ENCODE data around the gene PHTF2. TPM values are rescaled to one million over a fixed set of nuclear protein-coding genes. Genes with fewer than 3 reads are reported as not detected.
"Not testable (repeated sequence)": the region's sequence is repeated elsewhere in the genome, so short reads cannot be mapped to it uniquely, and the experiment has no call there.

The PHTF2 gene
- polyA plus RNA-seq, 1 experiment, result 60.1 TPM

DNA sequence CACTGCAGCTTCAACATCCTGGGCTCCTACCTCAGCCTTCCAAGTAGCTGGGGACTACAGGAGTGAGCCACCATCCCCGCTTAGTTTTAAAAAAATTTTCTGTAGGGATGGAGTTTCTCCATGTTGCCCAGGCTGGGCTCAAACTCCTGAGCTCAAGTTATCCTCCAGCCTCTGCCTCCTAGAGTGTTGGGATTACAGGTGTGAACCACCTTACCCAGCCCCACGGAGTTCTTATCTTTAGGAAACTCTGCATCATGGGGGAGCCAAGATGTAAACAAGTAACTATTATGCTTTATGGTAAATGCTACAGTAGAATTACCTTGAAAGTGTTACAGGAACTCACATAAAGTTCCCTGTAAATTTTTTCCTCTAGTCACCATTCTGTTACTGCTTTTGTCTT is 65.3 kb downstream of the PHTF2 start:
- no peak for TF ChIP-seq CTCF (IDR thresholded peaks at IDR 0.05; ENCODE audit: low read depth, low read length)
- H3K9me3 ChIP-seq (ENCODE audit: control insufficient read depth, insufficient read depth, low read length), result no peaks in the 10 kb centered on the region
- ChIA-PET POLR2A (no interaction called here), CTCF (no interaction called here)
- no peaks in the 10 kb centered on the region for H3K27me3 ChIP-seq (ENCODE audit: control insufficient read depth, insufficient read depth, low read length)
- no peak overlapping the region for H3K4me3 ChIP-seq (ENCODE audit: low read depth, low read length)
- H3K27ac ChIP-seq (ENCODE audit: low read depth, low read length), result no peak overlapping the region
- no peak for DNase-seq (ENCODE audit: low read depth, low spot score)

- DNase-seq (ENCODE audit: low read depth, low spot score), result no peak
- Histone ChIP-seq H3K27ac (ENCODE audit: low read depth, low read length) (peak overlapping the region; percentile 54), H3K27me3 (ENCODE audit: control insufficient read depth, insufficient read depth, low read length) (no peaks in the 10 kb centered on the region), H3K9me3 (ENCODE audit: control insufficient read depth, insufficient read depth, low read length) (no peaks in the 10 kb centered on the region), H3K4me3 (ENCODE audit: low read depth, low read length) (no peak overlapping the region)
- TF ChIP-seq CTCF (IDR thresholded peaks at IDR 0.05; ENCODE audit: low read depth, low read length), result no peak
- ChIA-PET CTCF (interaction anchor here (0.5 kb wide), 1 partner anchor 214 kb away, joined by 9 read pairs; no protein-coding TSS in a partner anchor), POLR2A (interaction anchor here (0.8 to 2.0 kb wide), 3 partner anchors 68 to 330 kb away, joined by 3 to 9 read pairs (median 4); partner anchors contain the start of genes PHTF2 and TMEM60)
Measured at GRCh38 chr7:77866370-77866769, 67.8 kb downstream of the PHTF2 start.

- peak overlapping the region; percentile 66 for H3K27ac ChIP-seq (ENCODE audit: low read depth, low read length)
- ChIA-PET POLR2A (interaction anchor here (0.8 to 2.0 kb wide), 3 partner anchors 68 to 331 kb away, joined by 3 to 9 read pairs (median 4); partner anchors contain the start of genes PHTF2 and TMEM60), CTCF (interaction anchor here (0.5 to 0.6 kb wide), 2 partner anchors 107 to 214 kb away, joined by 3 to 9 read pairs; no protein-coding TSS in a partner anchor)
- TF ChIP-seq CTCF (IDR thresholded peaks at IDR 0.05; ENCODE audit: low read depth, low read length), result no peak
- peak; percentile 41 for DNase-seq (ENCODE audit: low read depth, low spot score)
- no peaks in the 10 kb centered on the region for H3K27me3 ChIP-seq (ENCODE audit: control insufficient read depth, insufficient read depth, low read length)
- no peak overlapping the region for H3K4me3 ChIP-seq (ENCODE audit: low read depth, low read length)
- H3K9me3 ChIP-seq (ENCODE audit: control insufficient read depth, insufficient read depth, low read length), result no peaks in the 10 kb centered on the region
Measured at GRCh38 chr7:77866786-77867536, 68.4 kb downstream of the PHTF2 start.

- Histone ChIP-seq H3K27me3 (ENCODE audit: control insufficient read depth, insufficient read depth, low read length) (no peaks in the 10 kb centered on the region), H3K4me3 (ENCODE audit: low read depth, low read length) (no peak overlapping the region), H3K27ac (ENCODE audit: low read depth, low read length) (no peak overlapping the region), H3K9me3 (ENCODE audit: control insufficient read depth, insufficient read depth, low read length) (no peaks in the 10 kb centered on the region; the same call in 1 of the 2 replicates)
- POLR2A ChIA-PET, result interaction anchor here (2.0 kb wide), 1 partner anchor 69 kb away, joined by 9 read pairs; the partner anchor contains the start of genes PHTF2 and TMEM60
- no peak for DNase-seq (ENCODE audit: low read depth, low spot score)
- no peak for TF ChIP-seq CTCF (IDR thresholded peaks at IDR 0.05; ENCODE audit: low read depth, low read length)
- CTCF ChIA-PET, result no interaction called here
Measured at GRCh38 chr7:77867537-77867865, 68.9 kb downstream of the PHTF2 start.

- H3K27ac ChIP-seq (ENCODE audit: low read depth, low read length); H3K4me3 ChIP-seq (ENCODE audit: low read depth, low read length); DNase-seq (ENCODE audit: low read depth, low spot score); H3K9me3 ChIP-seq (ENCODE audit: control insufficient read depth, insufficient read depth, low read length); POLR2A ChIA-PET; CTCF ChIA-PET; H3K27me3 ChIP-seq (ENCODE audit: control insufficient read depth, insufficient read depth, low read length): not testable (repeated sequence)
Measured at GRCh38 chr7:77872256-77872655, 73.7 kb downstream of the PHTF2 start.

DNA sequence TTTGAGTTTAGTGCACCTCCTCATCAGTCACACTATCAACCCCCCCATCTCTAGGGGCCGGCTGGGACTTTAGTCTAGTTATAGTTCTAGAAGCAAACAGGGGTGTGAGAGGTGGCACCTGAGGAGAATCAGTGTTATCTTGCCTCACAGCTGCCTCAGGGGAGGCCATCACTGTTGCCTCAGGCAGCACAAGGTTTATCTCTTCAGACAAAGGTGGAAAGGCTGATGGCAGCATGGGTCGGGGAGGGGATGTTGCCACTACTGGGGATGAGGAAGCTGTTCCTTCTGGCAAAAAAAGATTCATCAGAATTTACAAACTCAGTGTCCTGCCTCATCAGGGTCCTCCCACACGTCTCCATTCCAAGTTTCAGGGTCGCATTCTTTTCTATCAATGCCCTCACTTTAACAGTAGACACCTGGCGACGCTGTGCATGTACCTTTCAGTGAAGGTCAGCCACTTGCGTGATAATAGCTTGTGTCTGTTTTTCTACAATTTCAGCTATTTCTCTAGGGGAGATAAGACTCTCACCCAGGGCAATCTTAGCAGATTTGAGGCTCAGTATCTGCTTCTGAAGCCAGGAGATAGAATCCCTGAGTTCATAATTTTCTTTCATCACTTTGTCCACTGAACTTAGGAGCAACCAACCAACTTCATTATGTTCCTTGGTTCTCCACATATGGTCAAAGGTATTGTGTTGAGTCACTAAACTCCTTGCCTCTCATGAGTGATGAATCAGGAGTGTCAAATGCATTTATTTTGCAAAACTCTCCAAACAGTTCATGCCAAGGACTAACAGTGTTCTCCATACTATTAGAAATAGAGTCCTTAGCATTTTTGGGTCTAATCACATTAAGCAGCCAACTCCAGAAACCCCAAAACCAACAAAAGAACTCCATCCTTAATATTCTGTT is 75.1 kb downstream of the PHTF2 start:
- CTCF ChIA-PET; H3K27me3 ChIP-seq (ENCODE audit: control insufficient read depth, insufficient read depth, low read length); H3K4me3 ChIP-seq (ENCODE audit: low read depth, low read length); POLR2A ChIA-PET; DNase-seq (ENCODE audit: low read depth, low spot score); H3K9me3 ChIP-seq (ENCODE audit: control insufficient read depth, insufficient read depth, low read length): not testable (repeated sequence)
- H3K27ac ChIP-seq (ENCODE audit: low read depth, low read length), result peak overlapping the region; percentile 61
